DLD1 (cell line): Measurements from ENCODE around the gene NCKAP5.

Experiments used
- in situ Hi-C: cut with HindIII; loops from 2 replicates; pipeline ENCODE4 v1.10.0; 2017; ENCODE audit warnings: low sequenced_read_pairs

The NCKAP5 gene

GRCh38 chr2:133568172-133568571 is at the start of gene NCKAP5:
TSS of gene NCKAP5 (minus strand) at chr2:133568463. CDS start at chr2:133517526, 50,937 bp downstream.
- in situ Hi-C loops = no loop called here

GRCh38 chr2:133609664-133610063 is 41.4 kb upstream of the NCKAP5 start:
- in situ Hi-C loops = no loop called here

GRCh38 chr2:133608291-133608690 is 40.0 kb upstream of the NCKAP5 start:
- in situ Hi-C loops = no loop called here

GRCh38 chr2:133607679-133608078 is 39.4 kb upstream of the NCKAP5 start:
- in situ Hi-C loops = no loop called here

GRCh38 chr2:133606616-133607015 is 38.4 kb upstream of the NCKAP5 start:
- in situ Hi-C loops = no loop called here

GRCh38 chr2:133605766-133606137 is 37.5 kb upstream of the NCKAP5 start:
- in situ Hi-C loops = no loop called here

GRCh38 chr2:133605011-133605765 is 36.9 kb upstream of the NCKAP5 start:
- in situ Hi-C loops = no loop called here

GRCh38 chr2:133603109-133603508 is 34.8 kb upstream of the NCKAP5 start:
- in situ Hi-C loops = no loop called here

- in situ Hi-C loops = no loop called here
These were observed 34.3 kb upstream of the NCKAP5 start for GRCh38 chr2:133602538-133602937.

- in situ Hi-C loops = no loop called here
These were observed 32.1 kb upstream of the NCKAP5 start for GRCh38 chr2:133600266-133600928.

GRCh38 chr2:133599811-133600210 is 31.5 kb upstream of the NCKAP5 start:
- in situ Hi-C loops = no loop called here

GRCh38 chr2:133599211-133599803 is 31.0 kb upstream of the NCKAP5 start:
- in situ Hi-C loops = no loop called here

- in situ Hi-C loops = no loop called here
These were observed 30.5 kb upstream of the NCKAP5 start for GRCh38 chr2:133598769-133599168.

GRCh38 chr2:133596701-133597393 is 28.6 kb upstream of the NCKAP5 start:
- in situ Hi-C loops = no loop called here

GRCh38 chr2:133591164-133591563 is 22.9 kb upstream of the NCKAP5 start:
- in situ Hi-C loops = no loop called here

GRCh38 chr2:133589456-133589855 is 21.2 kb upstream of the NCKAP5 start:
- in situ Hi-C loops = no loop called here

GRCh38 chr2:133588144-133588543 is 19.9 kb upstream of the NCKAP5 start:
- in situ Hi-C loops = no loop called here

GRCh38 chr2:133586978-133587377 is 18.7 kb upstream of the NCKAP5 start:
- in situ Hi-C loops = no loop called here

- in situ Hi-C loops = no loop called here
These were observed 12.9 kb upstream of the NCKAP5 start for GRCh38 chr2:133581010-133581760.

- in situ Hi-C loops = no loop called here
These were observed 11.0 kb upstream of the NCKAP5 start for GRCh38 chr2:133579274-133579673.

GRCh38 chr2:133576714-133577113 is 8.5 kb upstream of the NCKAP5 start:
- in situ Hi-C loops = no loop called here
